Spinal cord (tissue), 10 donors: ENCODE measurements around the gene VPS18. TPM values are rescaled to one million over a fixed set of nuclear protein-coding genes. Genes with fewer than 3 reads are reported as not detected.

ENCODE experiments used
- DNase-seq, 6 donors: peaks; one replicate each; pipeline versions ENCODE4 v3.0.0 to v3.0.0-alpha.2; 2013 to 2015; ENCODE audit warnings: low spot score in 6 of 6, low read depth in 4 of 6
- H3K27ac ChIP-seq: one replicate; pipeline ENCODE4 v1.5.1; 2013; ENCODE audit warnings: low read depth, low read length, control low read depth
- H3K27me3 ChIP-seq: one replicate; pipeline ENCODE4 v1.6.1; 2013; ENCODE audit warnings: low read length; ENCODE audit not compliant: control insufficient read depth, insufficient read depth
- H3K36me3 ChIP-seq: one replicate; pipeline ENCODE4 v1.6.1; 2013; ENCODE audit warnings: low read length; ENCODE audit not compliant: control insufficient read depth, insufficient read depth
- H3K4me1 ChIP-seq: one replicate; pipeline ENCODE4 v1.6.1; 2013; ENCODE audit warnings: low read length; ENCODE audit not compliant: control insufficient read depth, insufficient read depth
- H3K4me3 ChIP-seq: one replicate; pipeline ENCODE4 v1.5.1; 2013; ENCODE audit warnings: low read depth, low read length, control low read depth
- H3K9me3 ChIP-seq: one replicate; pipeline ENCODE4 v1.6.1; 2013; ENCODE audit warnings: low read length; ENCODE audit not compliant: control insufficient read depth, insufficient read depth
- WGBS: methylation state at CpG from one replicate; pipeline ENCODE4 v1.1.5; 2013; ENCODE audit warnings: missing lambda C conversion rate; ENCODE audit not compliant: insufficient coverage; 5-methylcytosine and 5-hydroxymethylcytosine counted together
- polyA plus RNA-seq, 2 donors: library from polyadenylated mRNA; unstranded; fragments of 120-200 nt; gene quantifications; one replicate each; pipeline ENCODE4 v1.2.1, GENCODE V29; 2013; ENCODE audit not compliant: insufficient read length in 2 of 2
- total RNA-seq, 2 donors: library from RNA; depleted of rRNA in 1 of 2; stranded (reverse); fragments of 120-200 nt in 1 of 2; fragments of >200 nt in 1 of 2; gene quantifications; one replicate each; pipeline versions ENCODE4 v1.2.3 to v1.2.4, GENCODE V29; 2013 to 2014
- donor health status: healthy.

Gene VPS18
- total and polyA plus RNA-seq, 4 donors: 19.9 to 23.1 (median 22.1) TPM

DNA sequence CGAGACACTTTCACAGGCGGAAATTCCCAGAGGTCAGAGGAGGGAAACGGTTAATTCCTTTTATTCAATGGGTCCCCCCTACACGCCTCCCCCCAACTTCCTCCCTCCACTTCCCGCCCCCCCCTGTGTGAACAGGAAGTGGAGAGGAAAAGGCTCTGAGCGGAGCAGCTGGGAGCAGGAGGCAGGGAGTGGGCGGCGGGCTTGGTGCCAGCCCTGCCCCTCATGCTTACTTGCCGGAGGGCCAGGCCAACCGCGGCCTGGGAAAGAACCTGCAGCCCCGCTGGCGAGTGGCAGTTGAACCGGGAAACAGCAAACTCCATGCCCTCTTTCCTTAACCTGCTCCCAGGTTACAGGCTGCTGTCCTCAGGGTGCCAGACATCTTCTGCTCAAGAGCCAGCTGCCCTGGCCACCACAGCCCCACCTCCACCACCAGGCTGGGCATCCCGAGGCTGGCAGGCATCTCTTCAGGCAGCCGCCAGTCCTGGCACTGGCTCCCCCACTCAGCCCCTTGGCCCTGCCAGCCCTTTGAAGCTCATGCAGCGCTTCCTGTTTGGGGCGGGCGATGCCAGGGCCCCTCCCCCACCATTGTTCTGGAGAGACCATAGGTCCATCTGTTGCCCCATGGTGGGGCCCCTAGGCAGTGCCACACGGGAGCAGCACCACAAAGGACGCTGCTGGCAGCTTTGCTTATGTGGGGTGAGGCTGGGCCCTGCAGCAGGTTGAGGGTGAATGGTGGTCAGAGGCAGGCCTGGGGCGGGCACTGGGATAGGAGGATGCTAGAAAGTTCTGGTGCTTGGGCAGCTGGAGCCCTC lies 12.9 kb downstream of the VPS18 start:
- peak overlapping the region; percentile 88 for H3K27ac ChIP-seq
- H3K4me3 ChIP-seq: peak overlapping the region; percentile 58
- DNase-seq: peak in 2 of 6 donors; percentile 68 to 85
- H3K9me3 ChIP-seq: no peaks in the 10 kb centered on the region
- H3K27me3 ChIP-seq: no peaks in the 10 kb centered on the region
- peaks cover 59% of the 10 kb centered on the region for H3K4me1 ChIP-seq
- 22% methylated on average over 17 of the region's 22 CpGs for WGBS
- H3K36me3 ChIP-seq: peaks cover 41% of the 10 kb centered on the region

DNA sequence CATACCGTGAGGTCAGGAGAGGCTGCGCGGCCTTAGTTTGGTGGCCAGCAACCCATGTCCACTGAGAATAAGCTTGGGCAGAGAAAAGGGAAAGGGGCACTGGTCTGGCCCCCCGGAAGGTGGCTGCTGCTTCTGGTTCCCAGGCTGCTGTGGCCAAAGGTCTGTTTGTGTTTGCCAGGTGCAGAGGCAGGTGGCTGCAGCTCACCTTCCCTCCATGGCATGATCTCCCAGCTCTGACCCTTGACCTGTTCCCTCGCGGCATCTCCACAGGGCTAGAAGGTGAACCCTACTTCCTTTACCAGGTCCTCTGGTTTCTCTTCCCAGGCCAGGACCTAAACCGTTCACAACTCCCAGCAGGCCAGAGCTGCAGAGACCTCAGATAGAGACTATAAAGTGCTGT lies 13.8 kb downstream of the VPS18 start:
- Histone ChIP-seq H3K4me1 (peaks cover 59% of the 10 kb centered on the region), H3K27ac (peak overlapping the region; percentile 88), H3K36me3 (peaks cover 32% of the 10 kb centered on the region), H3K9me3 (no peaks in the 10 kb centered on the region), H3K4me3 (no peak overlapping the region), H3K27me3 (no peaks in the 10 kb centered on the region)
- WGBS: 92% methylated on average over 6 of the region's 7 CpGs
- DNase-seq: no peak

DNA sequence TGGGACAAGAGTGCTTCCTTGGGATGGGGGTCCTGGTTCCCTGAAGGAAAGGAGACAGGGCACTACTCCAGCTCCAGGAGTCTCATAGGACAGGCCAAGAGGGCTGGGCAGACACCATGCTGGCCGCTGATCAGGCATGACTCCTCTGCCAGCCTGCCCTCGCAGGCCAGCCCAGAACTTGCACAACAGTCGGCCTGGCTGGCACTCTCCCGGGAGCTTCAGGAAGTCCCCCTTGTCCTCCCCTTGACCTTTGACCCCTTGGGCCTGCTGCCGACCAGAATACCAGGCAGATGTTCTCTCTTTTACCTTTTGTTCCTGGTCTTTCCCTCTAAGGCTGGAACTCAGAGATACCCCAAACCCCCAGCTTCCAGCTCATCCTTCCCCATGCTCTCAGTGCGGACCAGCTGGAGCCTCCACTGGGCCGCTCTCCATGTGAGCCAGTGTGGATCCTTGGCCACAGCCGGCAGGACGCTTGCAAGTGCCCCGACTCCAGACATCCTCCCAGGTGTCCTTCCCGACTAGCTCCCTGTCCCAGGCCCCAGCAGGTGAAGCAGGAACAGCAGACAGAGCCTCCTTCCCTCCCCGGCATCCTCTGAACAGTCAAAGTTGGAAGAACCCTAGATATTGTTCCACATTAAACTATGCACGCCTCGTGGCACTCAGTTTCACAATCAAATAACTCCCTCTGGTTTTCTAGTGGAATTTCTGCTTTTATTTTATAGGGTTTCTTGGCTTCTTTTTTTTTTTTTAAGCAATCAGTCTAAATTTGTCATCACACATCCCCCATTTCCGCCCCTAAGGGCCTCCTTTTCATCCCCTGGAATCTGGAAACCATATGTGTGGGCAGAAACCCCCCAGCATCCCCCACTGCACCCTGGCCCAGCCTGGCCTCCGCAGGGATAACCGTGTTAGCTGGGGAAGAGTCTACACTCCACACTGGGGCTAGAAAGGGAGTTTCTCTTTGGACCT lies 15.7 kb downstream of the VPS18 start:
- Histone ChIP-seq H3K27me3 (no peaks in the 10 kb centered on the region), H3K4me3 (no peak overlapping the region), H3K27ac (no peak overlapping the region), H3K9me3 (no peaks in the 10 kb centered on the region), H3K4me1 (peaks cover 50% of the 10 kb centered on the region), H3K36me3 (peaks cover 17% of the 10 kb centered on the region)
- no peak for DNase-seq
- WGBS: 52% methylated on average over 12 of the region's 17 CpGs

DNA sequence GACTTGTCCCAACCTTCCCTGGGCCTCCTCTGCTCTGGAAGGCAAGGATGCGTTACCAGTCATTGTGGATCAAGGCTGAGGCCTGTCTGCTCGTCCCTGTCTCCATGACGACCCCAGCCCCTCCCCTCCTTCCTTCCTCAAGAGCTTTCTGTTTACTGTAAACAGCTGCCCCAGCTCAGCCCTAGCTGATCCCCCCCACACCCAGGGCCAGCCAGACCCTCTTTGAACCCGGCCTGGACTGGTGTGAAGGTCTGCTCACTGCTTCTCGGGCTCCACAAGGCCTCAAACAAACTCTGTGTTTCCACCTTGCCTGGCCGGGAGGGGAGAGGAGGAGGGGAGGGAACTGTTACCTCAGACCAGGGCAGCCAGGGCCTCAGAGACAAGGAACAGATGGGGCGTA lies 16.9 kb downstream of the VPS18 start:
- no peak overlapping the region for H3K27ac ChIP-seq
- H3K36me3 ChIP-seq: peaks cover 14% of the 10 kb centered on the region
- peak in 1 of 6 donors; percentile 64 for DNase-seq
- WGBS: 37% methylated on average over 7 of the region's 7 CpGs
- H3K9me3 ChIP-seq: no peaks in the 10 kb centered on the region
- H3K4me1 ChIP-seq: peaks cover 48% of the 10 kb centered on the region
- no peak overlapping the region for H3K4me3 ChIP-seq
- peaks cover 2% of the 10 kb centered on the region for H3K27me3 ChIP-seq

DNA sequence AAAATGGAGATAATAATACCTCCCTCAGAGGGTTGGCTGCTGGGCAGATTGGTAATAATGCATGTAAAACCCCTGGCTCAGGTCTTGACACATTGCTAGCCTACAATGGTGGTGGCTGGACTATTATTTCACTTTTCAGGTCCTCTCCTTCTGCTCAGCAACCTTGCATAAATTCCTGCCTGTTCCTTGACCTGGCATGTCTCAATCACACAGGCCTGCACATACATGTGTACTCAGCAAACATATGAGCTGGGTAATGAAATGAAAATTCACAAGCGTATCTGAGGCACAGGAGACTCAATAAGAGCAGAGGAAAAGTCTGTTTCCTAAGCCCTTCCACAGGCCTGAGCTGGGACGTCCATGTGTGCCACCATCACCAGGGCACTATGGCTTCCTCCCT lies 17.4 kb downstream of the VPS18 start:
- Histone ChIP-seq H3K4me1 (peaks cover 43% of the 10 kb centered on the region), H3K36me3 (peaks cover 9% of the 10 kb centered on the region), H3K27me3 (peaks cover 2% of the 10 kb centered on the region), H3K4me3 (no peak overlapping the region), H3K9me3 (no peaks in the 10 kb centered on the region), H3K27ac (no peak overlapping the region)
- DNase-seq: no peak
- WGBS: 88% methylated on average over 1 of the region's 2 CpGs

DNA sequence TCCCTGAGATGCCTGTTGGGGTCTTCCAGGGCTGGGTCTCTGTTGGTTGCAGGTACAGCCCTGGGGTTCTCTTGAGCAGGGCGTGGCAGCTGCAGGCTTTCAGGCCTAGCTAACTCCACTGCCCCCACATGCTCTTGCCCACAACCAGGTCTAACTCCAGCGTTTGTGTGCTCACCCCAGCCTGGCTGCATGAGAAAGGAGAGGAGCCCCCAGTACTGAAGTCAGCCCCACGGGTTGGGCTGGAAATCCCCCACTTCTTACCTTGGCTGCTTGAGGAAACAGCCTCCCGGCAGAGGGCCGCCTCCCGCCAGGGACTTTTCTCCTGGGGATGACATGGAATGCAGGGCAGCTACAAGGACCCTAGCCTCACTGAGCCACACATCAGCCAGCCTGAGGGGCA lies 18.2 kb downstream of the VPS18 start:
- Histone ChIP-seq H3K36me3 (peaks cover under 1% of the 10 kb centered on the region), H3K9me3 (no peaks in the 10 kb centered on the region), H3K27me3 (peaks cover 2% of the 10 kb centered on the region), H3K4me1 (peaks cover 36% of the 10 kb centered on the region), H3K4me3 (no peak overlapping the region), H3K27ac (no peak overlapping the region)
- WGBS: 72% methylated on average over 6 of the region's 6 CpGs
- no peak for DNase-seq

DNA sequence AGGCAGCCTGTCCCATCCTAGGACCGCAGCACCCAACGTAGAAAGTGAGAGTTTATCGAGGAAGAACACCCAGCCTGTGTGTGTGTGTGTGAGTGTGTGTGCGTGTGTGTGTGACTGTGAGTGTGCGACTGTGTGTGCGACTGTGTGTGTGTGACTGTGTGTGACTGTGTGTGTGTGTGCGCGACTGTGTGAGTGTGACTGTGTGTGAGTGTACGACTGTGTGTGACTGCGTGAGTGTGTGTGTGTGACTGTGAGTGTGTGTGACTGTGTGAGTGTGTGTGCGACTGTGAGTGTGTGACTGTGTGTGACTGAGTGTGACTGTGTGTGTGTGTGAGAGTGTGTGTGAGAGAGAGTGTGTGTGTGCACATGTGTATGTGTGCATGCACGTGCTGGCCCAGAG lies 19.8 kb downstream of the VPS18 start:
- WGBS: 96% methylated on average over 12 of the region's 12 CpGs
- H3K9me3 ChIP-seq: no peaks in the 10 kb centered on the region
- peaks cover 10% of the 10 kb centered on the region for H3K27me3 ChIP-seq
- peaks cover 43% of the 10 kb centered on the region for H3K4me1 ChIP-seq
- H3K4me3 ChIP-seq: no peak overlapping the region
- H3K27ac ChIP-seq: no peak overlapping the region
- no peak for DNase-seq
- H3K36me3 ChIP-seq: no peaks in the 10 kb centered on the region

DNA sequence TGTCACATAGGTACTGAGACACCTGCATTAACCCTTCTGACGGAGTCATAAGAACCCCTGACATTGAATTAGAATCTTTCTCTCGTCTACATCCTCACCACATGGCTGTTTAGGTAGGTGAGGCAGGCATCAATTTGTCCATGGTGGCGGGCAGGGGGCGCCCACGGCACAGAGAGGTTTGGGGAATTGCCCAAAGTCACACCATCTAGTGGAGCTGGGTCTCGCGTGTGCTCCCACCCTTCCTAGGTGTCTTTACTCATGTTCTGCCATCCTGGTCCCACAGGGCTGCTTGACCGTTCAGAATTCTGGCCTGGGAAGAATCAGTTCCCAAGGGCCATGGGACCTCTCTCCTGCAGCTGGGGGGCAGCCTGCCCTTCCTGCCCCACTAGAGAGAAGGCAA lies 20.2 kb downstream of the VPS18 start:
- H3K4me1 ChIP-seq: peaks cover 43% of the 10 kb centered on the region
- H3K36me3 ChIP-seq: no peaks in the 10 kb centered on the region
- H3K4me3 ChIP-seq: no peak overlapping the region
- 74% methylated on average over 6 of the region's 8 CpGs for WGBS
- H3K9me3 ChIP-seq: no peaks in the 10 kb centered on the region
- H3K27me3 ChIP-seq: peaks cover 13% of the 10 kb centered on the region
- no peak overlapping the region for H3K27ac ChIP-seq
- DNase-seq: no peak

DNA sequence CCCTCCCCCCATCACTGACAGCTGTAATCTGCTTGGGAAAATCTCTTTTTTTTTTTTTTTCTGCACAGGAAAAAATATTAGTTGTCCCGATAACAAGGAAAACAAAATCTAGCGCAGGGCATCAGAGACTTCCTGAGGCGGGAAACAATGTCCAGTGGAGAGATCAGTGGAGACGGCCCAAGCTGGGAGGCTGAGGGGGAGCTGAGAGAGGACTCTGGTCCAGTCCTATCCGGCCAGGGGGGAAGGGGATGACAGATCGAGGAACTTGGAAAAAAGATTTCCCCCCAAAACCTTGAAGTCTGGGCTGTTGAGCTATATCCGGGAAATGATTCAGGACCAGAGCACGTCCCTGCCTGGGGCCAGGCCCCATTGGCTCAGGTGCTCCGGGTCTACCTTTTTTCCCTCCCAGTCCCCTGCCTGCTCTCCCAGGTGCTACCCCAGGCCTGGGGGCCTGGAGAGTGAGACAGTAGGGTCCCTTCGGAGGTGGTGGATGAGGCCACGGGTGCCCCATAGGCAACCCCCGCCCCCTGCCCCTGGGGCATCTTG lies 20.9 kb downstream of the VPS18 start:
- Histone ChIP-seq H3K9me3 (no peaks in the 10 kb centered on the region), H3K36me3 (no peaks in the 10 kb centered on the region), H3K27me3 (peaks cover 16% of the 10 kb centered on the region), H3K4me1 (peaks cover 41% of the 10 kb centered on the region), H3K4me3 (no peak overlapping the region), H3K27ac (no peak overlapping the region)
- no peak for DNase-seq
- 64% methylated on average over 5 of the region's 12 CpGs for WGBS
